HG02610 (cell line): Measurements from ENCODE around the gene CSRP3.
"Not testable (repeated sequence)": the region's sequence is repeated elsewhere in the genome, so short reads cannot be mapped to it uniquely, and the experiment has no call there.

Experiments used
- ATAC-seq: cut with Tn5 transposase; IDR thresholded peaks from one replicate; pipeline ENCODE4 v1.9.1; 2021; ENCODE audit warnings: mild to moderate bottlenecking, moderate library complexity; ENCODE audit not compliant: unreplicated experiment

Gene CSRP3

DNA sequence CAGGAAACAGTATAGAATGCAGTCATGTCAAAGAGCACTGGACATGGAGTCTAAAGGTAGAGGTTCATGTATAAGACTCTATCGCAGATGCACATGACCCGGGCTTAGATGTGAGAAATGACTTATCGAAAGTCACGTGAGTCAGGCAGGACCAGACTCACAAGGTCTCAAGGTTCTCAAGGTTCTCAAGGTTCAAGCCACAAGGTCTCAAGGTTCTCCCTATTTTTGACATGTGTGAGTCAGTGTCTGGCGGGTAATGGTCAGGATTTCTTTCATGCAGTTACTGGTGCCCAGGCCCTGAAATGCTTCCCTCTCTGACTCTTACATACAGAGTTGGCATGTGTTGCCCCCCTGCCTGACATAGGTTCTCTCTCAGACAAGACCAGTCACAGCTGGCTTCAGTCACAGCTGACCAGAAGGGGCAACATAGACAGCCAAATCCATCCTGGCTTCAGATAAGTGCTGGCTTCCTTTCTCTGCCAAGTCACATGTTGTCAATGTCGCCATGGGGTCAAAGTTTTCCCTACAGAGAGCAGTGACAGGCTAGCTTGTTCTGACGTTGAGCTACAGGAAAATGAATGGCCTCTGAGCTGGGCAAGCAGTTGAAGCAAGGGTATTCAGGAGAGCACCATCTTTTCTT, 10.1 kb downstream of the CSRP3 start:
- no peak for ATAC-seq

DNA sequence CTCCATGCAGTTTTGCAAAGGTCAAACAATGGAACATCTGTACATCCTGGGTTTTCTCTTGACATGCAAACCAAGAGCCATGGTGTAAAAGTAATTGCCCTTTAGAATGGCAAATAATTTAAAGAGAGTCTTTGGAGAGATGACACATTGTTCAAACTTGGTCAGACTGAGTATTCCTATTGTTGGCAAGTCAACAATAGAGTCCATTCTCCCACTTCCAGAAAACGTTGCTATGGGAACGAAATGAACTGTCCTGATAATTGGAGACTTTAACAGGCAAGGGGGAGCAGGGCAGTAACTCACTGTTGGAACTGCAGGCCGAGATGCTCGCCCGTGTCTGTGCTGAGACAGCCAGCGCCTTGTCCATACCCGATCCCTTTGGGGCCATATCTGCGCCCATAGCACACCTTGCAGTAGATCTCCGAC, 13.9 kb downstream of the CSRP3 start:
- ATAC-seq = no peak

DNA sequence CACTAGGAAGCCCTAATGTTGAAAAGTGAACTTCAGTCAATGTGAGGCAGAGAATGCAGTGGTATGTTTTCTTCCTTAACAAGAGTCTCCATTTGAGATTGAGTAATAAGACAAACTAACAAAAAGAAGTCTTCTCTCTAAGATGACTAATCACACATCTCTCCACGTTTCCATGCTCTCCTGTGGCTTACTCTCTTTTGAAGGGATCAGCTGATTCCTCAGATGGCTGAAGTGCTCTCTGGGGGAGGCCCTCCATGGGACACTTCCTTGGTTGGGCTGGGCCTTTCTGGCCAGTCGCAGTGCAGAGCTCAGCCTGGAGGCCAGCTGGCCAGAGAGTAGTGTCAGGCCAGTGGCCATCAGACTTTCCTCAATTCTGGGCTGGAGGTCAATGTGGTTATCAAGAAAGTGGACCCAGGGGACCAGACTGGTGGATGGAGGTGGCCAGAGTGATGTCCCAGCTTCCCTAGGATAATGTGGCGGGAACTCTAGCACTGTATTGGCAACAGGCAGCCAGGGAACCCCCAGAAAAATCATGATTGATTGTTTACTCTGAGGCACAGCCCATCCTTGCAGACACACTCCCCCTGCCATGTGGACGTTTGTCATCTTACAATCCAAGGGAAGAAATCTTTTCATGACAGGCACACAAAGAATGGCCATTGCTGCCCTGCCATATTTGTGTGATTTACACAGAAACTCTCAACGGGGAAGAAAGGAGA, 14.5 kb downstream of the CSRP3 start:
- no peak for ATAC-seq

DNA sequence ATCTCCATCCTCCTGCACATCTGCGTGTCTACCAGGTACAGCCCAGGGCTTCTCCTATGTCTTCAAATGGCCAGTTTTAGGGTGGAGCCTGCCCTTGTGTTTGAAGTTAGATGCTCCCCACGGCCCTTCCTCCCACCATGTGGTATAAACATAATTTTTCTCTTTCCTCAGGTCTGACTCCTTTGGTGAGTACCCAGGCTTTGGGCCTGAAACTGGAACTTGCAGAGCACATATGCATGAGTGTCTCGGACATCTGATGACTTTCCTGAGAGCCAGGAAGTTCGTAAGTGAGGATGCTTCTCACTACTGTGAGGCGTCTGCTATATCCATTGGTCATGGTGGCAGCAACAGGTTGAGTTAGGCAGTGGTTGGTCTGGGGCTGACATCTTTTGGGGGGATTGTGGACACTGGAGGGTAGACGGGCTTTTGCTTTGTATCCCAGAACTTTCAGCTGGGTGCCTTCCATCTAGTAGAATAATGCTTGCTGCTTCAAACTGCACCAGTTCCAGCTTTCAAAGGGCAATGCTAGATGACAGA, 16.2 kb downstream of the CSRP3 start:
- no peak for ATAC-seq

DNA sequence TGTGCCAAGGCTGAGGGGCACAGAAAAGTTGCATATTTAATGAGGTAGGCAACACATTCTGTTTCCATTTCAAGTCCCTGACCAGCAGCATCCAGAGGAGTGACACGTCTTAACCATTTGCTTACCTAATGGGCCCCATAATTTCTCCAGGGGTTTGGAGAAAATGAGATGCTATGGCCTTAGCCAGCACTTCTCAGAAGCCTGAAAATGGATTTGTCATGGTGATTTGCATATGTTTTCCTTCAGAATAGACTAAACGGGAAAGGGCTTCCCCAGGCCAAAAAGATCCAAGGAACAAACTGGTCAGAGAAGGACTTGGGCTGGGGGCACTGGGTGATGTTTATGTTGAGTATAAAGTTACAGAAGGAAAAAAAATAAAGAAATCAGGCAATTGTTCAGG, 16.7 kb downstream of the CSRP3 start:
- no peak for ATAC-seq

DNA sequence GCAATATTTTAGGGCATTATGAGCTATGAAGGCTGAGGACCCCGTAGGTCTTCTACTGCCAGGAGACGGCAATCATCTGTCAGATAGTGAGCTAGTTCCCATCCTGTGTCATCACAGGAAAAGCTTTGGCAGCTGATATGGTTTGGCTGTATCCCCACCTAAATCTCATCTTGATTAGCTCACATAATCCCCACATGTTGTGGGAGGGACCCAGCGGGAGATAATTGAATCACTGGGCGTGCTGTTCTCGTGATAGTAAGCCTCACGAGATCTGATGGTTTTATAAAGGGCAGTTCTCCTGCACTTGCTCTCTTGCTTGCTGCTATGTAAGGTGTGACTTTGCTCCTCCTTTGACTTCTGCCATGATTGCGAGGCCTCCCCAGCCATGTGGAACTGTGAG, 18.1 kb downstream of the CSRP3 start:
- no peak for ATAC-seq

GRCh38 chr11:19181531-19182261, 20.1 kb downstream of the CSRP3 start:
- no peak for ATAC-seq

DNA sequence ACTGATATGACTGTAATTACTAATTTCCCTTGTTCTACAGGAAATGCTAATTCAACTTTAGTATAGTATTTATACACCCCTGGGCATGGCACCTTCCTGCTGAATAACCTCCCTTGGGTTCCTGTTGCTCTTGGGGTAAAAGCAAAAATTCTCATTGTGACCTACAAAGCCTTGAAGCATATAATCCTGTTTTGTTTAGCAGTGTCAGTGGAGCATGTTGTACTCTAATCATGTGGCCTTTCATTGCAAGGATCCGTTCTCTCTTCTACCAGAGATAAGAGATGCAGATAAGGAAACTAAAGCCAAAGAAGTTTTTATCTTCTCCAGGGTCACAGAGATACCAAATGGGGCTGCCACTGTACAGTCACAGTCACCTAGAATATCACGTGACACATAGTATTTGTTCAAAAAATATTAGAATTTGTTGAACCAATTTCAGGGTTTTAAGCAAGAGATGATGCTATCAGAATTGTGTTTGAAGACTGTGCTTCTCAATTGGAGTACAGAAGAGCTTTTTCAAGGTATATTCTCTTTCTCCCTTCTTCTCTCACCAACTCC, 25.1 kb downstream of the CSRP3 start:
- ATAC-seq = no peak

- no peak for ATAC-seq
These were observed 27.7 kb downstream of the CSRP3 start for GRCh38 chr11:19173964-19174638.

DNA sequence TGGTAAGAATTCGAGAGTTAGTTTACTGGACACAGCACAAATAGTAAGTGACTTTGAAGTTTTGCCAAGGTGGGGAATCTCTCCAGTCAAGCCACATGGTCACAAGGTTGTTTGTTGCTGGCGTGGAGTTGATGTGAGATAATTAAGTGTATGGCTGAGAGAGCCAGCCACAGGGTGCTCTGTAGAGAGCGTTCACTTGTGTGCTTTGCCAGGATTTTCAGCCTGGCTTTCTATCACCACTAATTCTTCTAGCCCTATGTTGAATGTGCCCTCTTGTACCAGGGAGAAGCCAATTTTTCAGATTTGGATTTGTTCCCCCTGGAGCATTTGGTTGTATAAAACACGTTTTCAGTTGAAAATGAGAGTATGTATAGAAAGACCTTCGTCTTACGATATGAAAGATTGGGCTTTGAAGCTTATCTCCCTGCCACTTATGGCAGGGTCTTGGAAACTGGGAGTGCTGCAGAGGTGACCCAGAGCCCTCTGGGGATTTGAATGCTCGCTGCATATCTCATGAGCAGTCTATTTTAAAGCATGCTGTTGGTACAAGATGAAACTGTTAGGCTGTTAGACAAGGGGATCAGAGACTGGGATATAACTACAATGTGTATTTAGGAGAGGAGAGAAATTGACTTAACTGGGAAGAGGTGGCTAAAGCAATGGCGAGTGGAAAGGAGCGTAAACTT, 28.6 kb downstream of the CSRP3 start:
- no peak for ATAC-seq

GRCh38 chr11:19168090-19168489, 33.7 kb downstream of the CSRP3 start:
- ATAC-seq = no peak

DNA sequence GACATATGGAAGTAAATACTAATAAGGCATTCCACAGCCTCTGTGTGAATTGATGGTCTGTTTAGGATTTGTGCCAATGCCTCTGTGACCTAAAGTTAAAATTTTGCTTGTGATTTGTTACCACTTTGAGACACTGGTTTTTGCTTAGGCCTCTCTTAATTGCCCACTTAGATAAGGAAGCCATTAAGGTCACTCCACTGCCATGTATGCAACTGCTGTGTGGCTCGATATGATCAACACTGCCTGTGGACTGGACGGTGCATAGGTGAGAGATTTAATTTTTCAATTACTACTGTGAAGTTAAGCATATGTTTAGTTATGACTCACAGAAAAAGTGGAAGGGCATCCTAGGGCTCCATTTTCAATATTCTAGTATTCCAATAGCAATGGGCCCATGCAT, 36.9 kb downstream of the CSRP3 start:
- no peak for ATAC-seq

DNA sequence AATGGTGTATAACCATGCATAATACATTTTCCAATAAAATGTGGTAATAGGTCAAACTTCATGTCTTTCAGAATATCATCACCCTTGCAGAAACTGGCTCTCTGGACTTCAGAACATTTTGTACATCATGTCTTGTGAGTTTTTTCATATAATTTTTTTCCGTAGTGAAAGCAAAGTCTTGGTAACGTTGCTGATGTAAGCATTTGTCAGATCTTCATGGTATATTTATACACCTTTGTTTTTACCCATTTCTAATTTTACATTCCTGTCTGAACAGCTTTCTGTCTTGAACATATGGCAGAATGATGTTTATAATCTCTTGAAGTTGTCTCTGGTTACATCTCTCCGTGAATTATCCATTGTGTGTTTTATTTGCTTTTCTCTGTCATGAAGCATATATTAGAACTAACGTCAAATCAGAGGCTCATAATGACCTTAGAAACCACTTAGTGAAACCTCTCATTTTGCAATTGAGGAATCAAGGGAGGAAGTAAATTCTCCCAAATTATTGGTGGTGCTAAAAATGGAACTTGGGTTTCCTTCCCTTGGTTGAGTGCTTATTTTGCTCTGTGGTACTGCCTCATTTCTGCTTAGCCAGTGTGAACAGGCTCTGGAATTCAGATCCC, 37.4 kb downstream of the CSRP3 start:
- ATAC-seq = no peak

GRCh38 chr11:19163617-19164016, 38.2 kb downstream of the CSRP3 start:
- no peak for ATAC-seq

DNA sequence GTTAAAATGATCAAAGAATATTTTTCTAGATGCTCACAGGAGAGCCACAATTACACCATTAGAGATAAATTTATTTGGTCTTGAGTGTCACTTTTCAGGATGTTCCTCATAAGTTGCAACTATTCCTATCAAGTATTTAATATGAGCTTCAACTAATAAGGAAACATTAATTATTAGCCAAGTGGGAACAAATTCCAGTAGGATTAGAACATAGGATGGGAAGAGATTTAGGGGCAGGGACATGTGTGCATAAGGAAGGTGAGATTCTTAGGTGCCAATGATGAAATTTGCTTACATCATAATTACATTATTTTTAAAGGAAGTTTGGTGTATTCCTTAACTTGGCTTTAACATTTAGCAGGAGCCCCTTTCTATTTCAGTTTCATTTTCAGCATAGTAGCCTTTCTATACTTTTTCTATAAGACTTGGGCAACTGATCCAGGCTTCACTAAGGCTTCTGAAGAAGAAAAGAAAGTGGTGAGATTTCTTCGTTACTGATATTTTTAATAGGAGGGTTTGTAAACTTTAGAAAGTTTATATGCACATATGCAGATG, 38.8 kb downstream of the CSRP3 start:
- ATAC-seq = no peak

- no peak for ATAC-seq
These were observed 40.1 kb downstream of the CSRP3 start for GRCh38 chr11:19161651-19162050.

GRCh38 chr11:19160847-19161246, 40.9 kb downstream of the CSRP3 start:
- ATAC-seq = no peak

GRCh38 chr11:19156892-19157291, 44.9 kb downstream of the CSRP3 start:
- ATAC-seq = no peak

GRCh38 chr11:19145319-19145718, 56.5 kb downstream of the CSRP3 start:
- ATAC-seq = no peak

DNA sequence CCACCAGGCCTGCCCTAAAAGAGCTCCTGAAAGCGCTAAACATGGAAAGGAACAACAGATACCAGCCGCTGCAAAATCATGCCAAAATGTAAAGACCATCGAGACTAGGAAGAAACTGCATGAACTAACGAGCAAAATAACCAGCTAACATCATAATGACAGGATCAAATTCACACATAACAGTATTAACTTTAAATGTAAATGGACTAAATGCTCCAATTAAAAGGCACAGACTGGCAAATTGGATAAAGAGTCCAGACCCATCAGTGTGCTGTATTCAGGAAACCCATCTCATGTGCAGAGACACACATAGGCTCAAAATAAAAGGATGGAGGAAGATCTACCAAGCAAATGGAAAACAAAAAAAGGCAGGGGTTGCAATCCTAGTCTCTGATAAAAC, 64.9 kb downstream of the CSRP3 start:
- ATAC-seq = not testable (repeated sequence)
